ENCODE results near the gene PAXIP1.

- TF ChIP-seq CTCF (IDR thresholded peaks at IDR 0.05) (no peak), POLR2A (IDR thresholded peaks at IDR 0.05) (no peak), POLR2AphosphoS5 (IDR thresholded peaks at IDR 0.05) (no peak)
Measured at GRCh38 chr7:154994996-154995395, 7.9 kb downstream of the PAXIP1 start.

Data from sigmoid colon (tissue), 4 donors.